ENCODE data around the gene PLAC1.

Gene PLAC1
- long read RNA-seq, partial matches to known transcripts = 0 of 1 reads
- long read RNA-seq, other reads (novel, unspliced or antisense) = 0 of 1 reads

- no peaks in the 10 kb centered on the region for H3K27me3 ChIP-seq (ENCODE audit: insufficient read depth, poor library complexity, severe bottlenecking)
- H3K27ac ChIP-seq (replicated peaks) = no peak within 1 kb of the TSS
- TF ChIP-seq REST (IDR thresholded peaks at IDR 0.05; ENCODE audit: insufficient replicate concordance, low read depth) = no peak
- TF ChIP-seq CTCF (IDR thresholded peaks at IDR 0.05; ENCODE audit: insufficient read depth, low read length) = no peak
- TF ChIP-seq SPI1 (IDR thresholded peaks at IDR 0.05; ENCODE audit: borderline replicate concordance, low read depth) = no peak
- no peak for TF ChIP-seq GABPA (IDR thresholded peaks at IDR 0.05; ENCODE audit: low read depth)
- no peak for TF ChIP-seq POLR2AphosphoS5 (IDR thresholded peaks at IDR 0.05; ENCODE audit: low read depth)
- H3K4me3 ChIP-seq (replicated peaks; ENCODE audit: insufficient read depth, low read length) = no peak within 1 kb of the TSS
- no peak for DNase-seq (ENCODE audit: low read depth in 1 of 2, low spot score in 1 of 2)
Measured at GRCh38 chrX:134658002-134658759, at the start of gene PLAC1. TSS of gene PLAC1 (minus strand) at chrX:134658471. CDS start at chrX:134566682, 91,789 bp downstream.

GRCh38 chrX:134706138-134706537 is 47.9 kb upstream of the PLAC1 start:
- no peak for DNase-seq (ENCODE audit: low read depth in 1 of 2, low spot score in 1 of 2)

More at GRCh38 chrX:134706138-134706537, 47.9 kb upstream of the PLAC1 start:
- Histone ChIP-seq H3K27ac (replicated peaks) (no peak overlapping the region), H3K4me3 (replicated peaks; ENCODE audit: insufficient read depth, low read length) (no peak overlapping the region), H3K27me3 (ENCODE audit: insufficient read depth, poor library complexity, severe bottlenecking) (no peaks in the 10 kb centered on the region)
- TF ChIP-seq SPI1 (IDR thresholded peaks at IDR 0.05; ENCODE audit: borderline replicate concordance, low read depth) = no peak
- no peak for TF ChIP-seq REST (IDR thresholded peaks at IDR 0.05; ENCODE audit: insufficient replicate concordance, low read depth)
- no peak for TF ChIP-seq CTCF (IDR thresholded peaks at IDR 0.05; ENCODE audit: insufficient read depth, low read length)
- no peak for TF ChIP-seq POLR2AphosphoS5 (IDR thresholded peaks at IDR 0.05; ENCODE audit: low read depth)
- TF ChIP-seq GABPA (IDR thresholded peaks at IDR 0.05; ENCODE audit: low read depth) = no peak
